Sigmoid colon (tissue), 7 donors: ENCODE data around the gene NAP1L5. TPM values are rescaled to one million over a fixed set of nuclear protein-coding genes. Genes with fewer than 3 reads are reported as not detected.

Source experiments
- DNase-seq: peaks from one replicate; pipeline ENCODE4 v3.0.0-alpha.2; 2019
- H3K27ac ChIP-seq, 4 donors: fragments of 200-600 bp; sonication (generic); one replicate each; pipeline ENCODE4 v1.5.1; 2016 to 2019; ENCODE audit warnings: mild to moderate bottlenecking in 1 of 4
- H3K27me3 ChIP-seq, 3 donors: fragments of 200-600 bp; sonication (generic); one replicate each; pipeline ENCODE4 v1.5.1; 2019; ENCODE audit warnings: mild to moderate bottlenecking in 1 of 3
- H3K36me3 ChIP-seq, 4 donors: fragments of 200-600 bp; sonication (generic); one replicate each; pipeline ENCODE4 v1.5.1; 2016 to 2019
- H3K4me1 ChIP-seq, 4 donors: fragments of 200-600 bp; sonication (generic); one replicate each; pipeline ENCODE4 v1.5.1; 2017 to 2019
- H3K4me3 ChIP-seq, 4 donors: fragments of 200-600 bp; sonication (generic); one replicate each; pipeline ENCODE4 v1.5.1; 2017 to 2019; ENCODE audit warnings: mild to moderate bottlenecking in 2 of 4, moderate library complexity in 1 of 4
- H3K9me3 ChIP-seq, 4 donors: fragments of 200-600 bp in 3 of 4; sonication (generic) in 3 of 4; one replicate each; pipeline versions ENCODE4 v1.5.1 to v1.6.1; 2013 to 2019
- EP300 ChIP-seq, 4 donors: sonication (generic); formaldehyde crosslinking; IDR thresholded peaks; one replicate each; pipeline ENCODE4 v1.6.1; 2017; ENCODE audit warnings: antibody characterized with exemption in 4 of 4
- POLR2A ChIP-seq, 2 donors: fragments of 450-650 bp; IDR thresholded peaks; one replicate each; pipeline ENCODE4 v1.6.1; 2016; ENCODE audit warnings: antibody characterized with exemption in 2 of 2, mild to moderate bottlenecking in 2 of 2, moderate library complexity in 2 of 2
- POLR2AphosphoS5 ChIP-seq, 4 donors: sonication (generic); formaldehyde crosslinking; IDR thresholded peaks; one replicate each; pipeline ENCODE4 v1.6.1; 2017; ENCODE audit warnings: antibody characterized with exemption in 4 of 4
- WGBS, 2 donors: extraction: QIAGEN DNeasy Blood & Tissue Kit; methylation state at CpG; one replicate each; pipeline ENCODE4 v1.1.7; 2013; 5-methylcytosine and 5-hydroxymethylcytosine counted together
- intact Hi-C: fragments of 100-400 bp; cut with DNase I; formaldehyde crosslinking; loops from one replicate; pipeline ENCODE4 v1.15.1; 2023
- polyA plus RNA-seq, 3 donors: library from polyadenylated mRNA; stranded (reverse); fragments of 200-250 nt; gene quantifications; one replicate each; pipeline ENCODE4 v1.2.3, GENCODE V29; 2013
- total RNA-seq, 4 donors: library from RNA; depleted of rRNA; stranded (reverse); fragments of >200 nt; gene quantifications; one replicate each; pipeline ENCODE4 v1.1.0, GENCODE V29; 2016
- TF ChIP-seq, protein P1 (sequence below), 4 experiments: fragments of 450-650 bp in 3 of 4; fragments of 200-600 bp in 1 of 4; IDR thresholded peaks; one replicate each; pipeline ENCODE4 v1.5.1; 2016 to 2019; ENCODE audit warnings: antibody characterized with exemption in 4 of 4, mild to moderate bottlenecking in 3 of 4, moderate library complexity in 2 of 4
- donor health status: healthy with polysubstance abuse.
- donor health status: Bipolar disorder and iron deficiency.
- donor health status: healthy.

The NAP1L5 gene
- total and polyA plus RNA-seq, 7 donors, result 1.4 to 13.6 (median 7.3) TPM

DNA sequence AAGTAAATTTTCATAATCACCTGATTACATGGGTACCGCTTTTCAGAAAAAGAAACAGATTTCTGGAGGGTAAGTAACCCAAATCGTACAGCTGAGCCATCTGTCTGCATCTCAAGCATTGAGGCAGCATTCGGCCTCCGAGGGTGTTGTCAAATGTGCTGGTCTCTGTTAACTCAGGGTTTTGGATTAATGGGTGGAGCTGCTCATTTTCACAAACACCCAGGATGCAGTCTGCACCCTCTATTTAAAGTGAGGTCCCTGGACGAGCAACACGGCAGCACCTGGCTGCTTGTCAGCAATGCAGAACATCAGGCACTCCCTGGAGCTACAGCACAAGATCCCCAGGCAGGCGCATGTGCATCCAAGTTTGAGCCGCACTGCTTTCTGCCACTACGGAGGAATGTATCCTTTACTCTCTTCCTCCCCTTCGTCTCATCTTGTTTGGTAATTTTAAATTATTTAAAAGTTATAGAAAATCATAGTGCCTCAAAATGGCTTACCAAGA, 24.7 kb upstream of the NAP1L5 start:
- TF ChIP-seq, protein P1, sequence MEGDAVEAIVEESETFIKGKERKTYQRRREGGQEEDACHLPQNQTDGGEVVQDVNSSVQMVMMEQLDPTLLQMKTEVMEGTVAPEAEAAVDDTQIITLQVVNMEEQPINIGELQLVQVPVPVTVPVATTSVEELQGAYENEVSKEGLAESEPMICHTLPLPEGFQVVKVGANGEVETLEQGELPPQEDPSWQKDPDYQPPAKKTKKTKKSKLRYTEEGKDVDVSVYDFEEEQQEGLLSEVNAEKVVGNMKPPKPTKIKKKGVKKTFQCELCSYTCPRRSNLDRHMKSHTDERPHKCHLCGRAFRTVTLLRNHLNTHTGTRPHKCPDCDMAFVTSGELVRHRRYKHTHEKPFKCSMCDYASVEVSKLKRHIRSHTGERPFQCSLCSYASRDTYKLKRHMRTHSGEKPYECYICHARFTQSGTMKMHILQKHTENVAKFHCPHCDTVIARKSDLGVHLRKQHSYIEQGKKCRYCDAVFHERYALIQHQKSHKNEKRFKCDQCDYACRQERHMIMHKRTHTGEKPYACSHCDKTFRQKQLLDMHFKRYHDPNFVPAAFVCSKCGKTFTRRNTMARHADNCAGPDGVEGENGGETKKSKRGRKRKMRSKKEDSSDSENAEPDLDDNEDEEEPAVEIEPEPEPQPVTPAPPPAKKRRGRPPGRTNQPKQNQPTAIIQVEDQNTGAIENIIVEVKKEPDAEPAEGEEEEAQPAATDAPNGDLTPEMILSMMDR (IDR thresholded peaks at IDR 0.05), result no peak
- TF ChIP-seq POLR2AphosphoS5 (IDR thresholded peaks at IDR 0.05) (no peak), EP300 (IDR thresholded peaks at IDR 0.05) (no peak), POLR2A (IDR thresholded peaks at IDR 0.05) (no peak)
- Histone ChIP-seq H3K4me3 (no peak overlapping the region), H3K9me3 (peaks cover 0 to 1% (median 0%) of the 10 kb centered on the region in 4 donors), H3K4me1 (peaks cover 0 to 17% (median 0%) of the 10 kb centered on the region in 4 donors), H3K36me3 (peaks cover under 1 to 49% (median 15%) of the 10 kb centered on the region in 4 donors), H3K27ac (peak overlapping the region in 1 of 4 donors; percentile 52), H3K27me3 (no peaks in the 10 kb centered on the region)
- intact Hi-C loops, result no loop called here
- DNase-seq, result no peak
- 93 to 96% methylated on average over 10 of the region's 10 CpGs for WGBS, 2 donors

DNA sequence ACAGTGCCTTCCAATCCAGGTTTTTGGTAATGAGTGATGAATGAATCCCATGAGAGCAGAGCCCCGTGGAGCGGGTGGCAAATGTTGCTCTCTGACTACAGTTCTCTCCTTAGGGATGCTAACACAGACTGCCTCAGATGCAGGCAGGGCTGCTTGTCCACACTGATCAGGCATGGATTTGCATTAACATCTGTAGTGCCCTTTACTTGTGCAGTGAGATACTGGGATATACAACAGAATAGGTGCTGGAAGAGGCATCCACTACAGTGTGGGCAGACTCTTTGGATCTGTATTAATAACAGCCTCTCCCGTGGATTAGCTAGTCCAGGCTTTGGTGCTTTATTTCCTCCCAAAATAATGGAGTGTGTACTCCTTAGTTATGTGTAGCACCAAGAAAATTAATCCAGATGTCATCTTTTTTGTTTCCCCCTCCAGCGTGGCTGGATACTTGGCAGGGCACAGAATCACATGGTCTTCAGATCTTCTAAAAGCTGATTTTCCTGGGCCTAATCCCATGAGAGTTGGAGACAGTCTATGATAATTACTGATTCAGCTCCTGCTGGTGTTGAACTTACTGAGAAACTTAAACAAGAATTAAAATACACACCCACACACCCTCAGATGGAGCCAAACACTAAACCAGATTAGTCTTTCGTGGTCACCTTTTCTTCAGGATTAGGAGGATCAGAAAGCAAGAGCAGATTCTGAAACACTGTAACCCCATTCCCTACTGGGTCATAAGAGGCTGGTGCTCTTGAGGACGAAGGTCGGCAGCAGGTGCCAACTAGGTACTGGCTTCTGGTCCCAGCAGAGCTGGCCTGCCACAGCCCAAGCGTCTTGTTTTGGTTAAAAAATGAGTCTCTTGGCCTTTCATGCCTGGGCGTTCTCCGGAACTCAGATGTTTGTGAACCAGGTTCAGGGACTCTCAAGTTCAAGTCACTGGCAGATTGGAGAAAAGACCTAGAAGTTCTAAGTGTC, 23.1 kb upstream of the NAP1L5 start:
- WGBS, 2 donors, result 91 to 96% methylated on average over 10 of the region's 10 CpGs
- Histone ChIP-seq H3K27ac (no peak overlapping the region), H3K36me3 (peaks cover 5 to 50% (median 10%) of the 10 kb centered on the region in 4 donors), H3K4me1 (peaks cover 0 to 10% (median 0%) of the 10 kb centered on the region in 4 donors), H3K4me3 (no peak overlapping the region), H3K27me3 (no peaks in the 10 kb centered on the region), H3K9me3 (peaks cover 0 to 4% (median 0%) of the 10 kb centered on the region in 4 donors)
- TF ChIP-seq, protein P1 (IDR thresholded peaks at IDR 0.05), result no peak
- TF ChIP-seq EP300 (IDR thresholded peaks at IDR 0.05) (no peak), POLR2A (IDR thresholded peaks at IDR 0.05) (no peak), POLR2AphosphoS5 (IDR thresholded peaks at IDR 0.05) (no peak)
- intact Hi-C loops, result no loop called here
- DNase-seq, result no peak

DNA sequence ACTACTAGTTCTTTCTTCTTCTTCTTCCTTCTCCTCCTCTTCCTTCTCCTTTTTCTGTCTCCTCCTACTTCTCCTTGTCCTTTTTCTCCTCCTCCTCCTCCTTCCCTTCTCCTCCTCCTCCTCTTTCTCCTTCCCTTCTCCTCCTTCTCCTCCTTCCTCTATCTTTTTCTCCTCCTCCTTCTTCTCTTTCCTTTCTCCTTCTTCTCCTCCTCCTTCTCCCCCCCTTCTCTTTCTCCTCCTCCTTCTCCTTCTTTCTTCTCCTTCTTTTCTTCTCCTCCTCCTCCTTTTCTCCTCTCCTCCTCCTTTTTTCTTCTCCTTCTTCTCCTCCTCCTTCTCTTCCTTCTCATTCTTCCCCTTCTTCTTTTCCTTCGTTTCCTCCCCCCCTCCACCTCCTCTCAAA, 21.8 kb upstream of the NAP1L5 start:
- H3K9me3 ChIP-seq, result peaks cover 0 to 4% (median 0%) of the 10 kb centered on the region in 4 donors
- DNase-seq, result no peak
- H3K4me1 ChIP-seq, result peaks cover 0 to 8% (median 0%) of the 10 kb centered on the region in 4 donors
- no peak overlapping the region for H3K27ac ChIP-seq
- intact Hi-C loops, result no loop called here
- no peak overlapping the region for H3K4me3 ChIP-seq
- 91 to 98% methylated on average over 1 of the region's 1 CpG for whole genome bisulfite sequencing, 2 donors
- peaks cover 5 to 50% (median 10%) of the 10 kb centered on the region in 4 donors for H3K36me3 ChIP-seq
- TF ChIP-seq POLR2A (IDR thresholded peaks at IDR 0.05) (no peak), POLR2AphosphoS5 (IDR thresholded peaks at IDR 0.05) (no peak), EP300 (IDR thresholded peaks at IDR 0.05) (no peak)
- TF ChIP-seq, protein P1 (IDR thresholded peaks at IDR 0.05), result no peak
- H3K27me3 ChIP-seq, result no peaks in the 10 kb centered on the region

DNA sequence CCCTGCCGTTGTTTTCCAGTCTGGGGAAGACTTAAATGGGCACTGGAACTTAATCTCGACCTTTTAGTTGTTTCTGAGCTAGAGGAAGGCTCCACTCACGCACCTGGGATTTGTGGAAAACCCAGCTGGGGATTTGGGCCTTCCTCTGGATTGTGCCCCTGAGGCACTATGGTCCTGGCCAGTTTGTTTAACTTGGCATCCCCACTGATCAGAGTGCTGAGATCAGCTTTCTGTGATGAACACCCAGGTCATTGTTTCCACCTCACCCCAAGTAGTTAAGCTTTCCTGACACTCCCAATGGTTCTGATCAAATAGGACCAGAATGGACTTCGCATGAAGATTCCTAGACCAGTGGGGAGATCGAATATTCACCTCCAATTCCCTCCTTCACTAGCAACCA, 20.5 kb upstream of the NAP1L5 start:
- no peak overlapping the region for H3K27ac ChIP-seq
- H3K36me3 ChIP-seq, result peaks cover 5 to 41% (median 10%) of the 10 kb centered on the region in 4 donors
- H3K4me1 ChIP-seq, result peaks cover 0 to 8% (median 0%) of the 10 kb centered on the region in 4 donors
- H3K27me3 ChIP-seq, result no peaks in the 10 kb centered on the region
- H3K9me3 ChIP-seq, result peaks cover 0 to 4% (median 0%) of the 10 kb centered on the region in 4 donors
- no peak for TF ChIP-seq EP300 (IDR thresholded peaks at IDR 0.05)
- TF ChIP-seq, protein P1 (IDR thresholded peaks at IDR 0.05), result no peak
- 97% methylated on average over 5 of the region's 5 CpGs for WGBS, 2 donors
- no peak for DNase-seq
- intact Hi-C loops, result no loop called here
- H3K4me3 ChIP-seq, result no peak overlapping the region
